HEK293 (cell line): Measurements from ENCODE around the gene SEC61A2.

Experiments
- BCL11A ChIP-seq: fragments of 450-650 bp; formaldehyde crosslinking; IDR thresholded peaks from 2 replicates; pipeline ENCODE4 v1.5.1; 2016; ENCODE audit warnings: low read depth, missing biosample characterization, missing genetic modification characterization
- GLI2 ChIP-seq: fragments of 450-650 bp; formaldehyde crosslinking; IDR thresholded peaks from 2 replicates; pipeline ENCODE4; 2017; ENCODE audit warnings: missing biosample characterization, missing genetic modification characterization, low read depth, borderline replicate concordance
- GLIS2 ChIP-seq: fragments of 450-650 bp; formaldehyde crosslinking; IDR thresholded peaks from 2 replicates; pipeline ENCODE4 v1.5.1; 2016; ENCODE audit warnings: missing biosample characterization, missing genetic modification characterization
- HOXA7 ChIP-seq: sonication (generic); formaldehyde crosslinking; IDR thresholded peaks from 2 replicates; pipeline ENCODE4 v1.8.1; 2022; ENCODE audit warnings: missing genetic modification reagents, borderline replicate concordance
- KLF7 ChIP-seq: fragments of 450-650 bp; formaldehyde crosslinking; IDR thresholded peaks from 2 replicates; pipeline ENCODE4 v1.5.1; 2016; ENCODE audit warnings: missing biosample characterization, missing genetic modification characterization, borderline replicate concordance
- MEIS1 ChIP-seq: sonication (generic); formaldehyde crosslinking; IDR thresholded peaks from 2 replicates; pipeline ENCODE4 v1.8.1; 2022; ENCODE audit warnings: missing genetic modification reagents, mild to moderate bottlenecking, borderline replicate concordance
- PRDM6 ChIP-seq: fragments of 450-650 bp; formaldehyde crosslinking; IDR thresholded peaks from 2 replicates; pipeline ENCODE4 v1.5.1; 2017; ENCODE audit warnings: missing biosample characterization, missing genetic modification characterization
- SALL2 ChIP-seq: fragments of 450-650 bp; formaldehyde crosslinking; IDR thresholded peaks from 2 replicates; pipeline ENCODE4 v1.5.0; 2017; ENCODE audit warnings: missing biosample characterization, mild to moderate bottlenecking, missing genetic modification characterization, borderline replicate concordance
- TCF7L2 ChIP-seq: IDR thresholded peaks from 2 replicates; pipeline ENCODE4 v1.6.1; 2011; ENCODE audit warnings: low read depth, mild to moderate bottlenecking, inconsistent platforms, low read length, moderate library complexity, borderline replicate concordance
- TRIM28 ChIP-seq: IDR thresholded peaks from 2 replicates; pipeline ENCODE4 v1.6.1; 2011; ENCODE audit warnings: low read length, control low read depth, borderline replicate concordance
- YY2 ChIP-seq: fragments of 450-650 bp; formaldehyde crosslinking; IDR thresholded peaks from 2 replicates; pipeline ENCODE4 v1.5.1; 2016; ENCODE audit warnings: missing biosample characterization, missing genetic modification characterization
- ZBTB17 ChIP-seq: fragments of 450-650 bp; formaldehyde crosslinking; IDR thresholded peaks from 2 replicates; pipeline ENCODE4 v1.5.1; 2016; ENCODE audit warnings: missing biosample characterization, missing genetic modification characterization
- ZBTB48 ChIP-seq: fragments of 450-650 bp; formaldehyde crosslinking; IDR thresholded peaks from 2 replicates; pipeline ENCODE4 v1.5.1; 2016; ENCODE audit warnings: missing biosample characterization, missing genetic modification characterization
- ZNF146 ChIP-seq: fragments of 450-650 bp; formaldehyde crosslinking; IDR thresholded peaks from 2 replicates; pipeline ENCODE4 v1.5.1; 2016; ENCODE audit warnings: missing biosample characterization, missing genetic modification characterization
- ZNF16 ChIP-seq: fragments of 450-650 bp; formaldehyde crosslinking; IDR thresholded peaks from 2 replicates; pipeline ENCODE4 v1.5.1; 2016; ENCODE audit warnings: low read depth, missing biosample characterization, missing genetic modification characterization
- ZNF19 ChIP-seq: fragments of 450-650 bp; formaldehyde crosslinking; IDR thresholded peaks from 2 replicates; pipeline ENCODE4; 2016; ENCODE audit warnings: missing biosample characterization, missing genetic modification characterization, low read depth
- ZNF2 ChIP-seq: fragments of 450-650 bp; formaldehyde crosslinking; IDR thresholded peaks from 2 replicates; pipeline ENCODE4 v1.5.1; 2016; ENCODE audit warnings: missing biosample characterization, missing genetic modification characterization
- ZNF211 ChIP-seq: fragments of 450-650 bp; formaldehyde crosslinking; IDR thresholded peaks from 2 replicates; pipeline ENCODE4 v1.5.1; 2016; ENCODE audit warnings: low read depth, missing biosample characterization, missing genetic modification characterization
- ZNF24 ChIP-seq: fragments of 450-650 bp; formaldehyde crosslinking; IDR thresholded peaks from 2 replicates; pipeline ENCODE4 v1.5.1; 2016; ENCODE audit warnings: missing biosample characterization, missing genetic modification characterization
- ZNF248 ChIP-seq: fragments of 450-650 bp; formaldehyde crosslinking; IDR thresholded peaks from 2 replicates; pipeline ENCODE4 v1.5.1; 2017; ENCODE audit warnings: missing biosample characterization, missing genetic modification characterization
- ZNF26 ChIP-seq: fragments of 450-650 bp; formaldehyde crosslinking; IDR thresholded peaks from 2 replicates; pipeline ENCODE4 v1.5.1; 2016; ENCODE audit warnings: missing biosample characterization, missing genetic modification characterization
- ZNF274 ChIP-seq, 2 experiments: fragments of 200-500 bp in 1 of 2; fragments of 450-650 bp in 1 of 2; sonication (Bioruptor generic) in 1 of 2; formaldehyde crosslinking in 1 of 2; IDR thresholded peaks; 2 replicates each; pipeline versions ENCODE4 v1.5.1 to v1.6.1; 2014 to 2016; ENCODE audit warnings: borderline replicate concordance in 1 of 2, inconsistent platforms in 1 of 2, low read length in 1 of 2, missing biosample characterization in 1 of 2, missing genetic modification characterization in 1 of 2
- ZNF311 ChIP-seq: fragments of 450-650 bp; formaldehyde crosslinking; IDR thresholded peaks from 2 replicates; pipeline ENCODE4 v1.5.1; 2017; ENCODE audit warnings: missing biosample characterization, missing genetic modification characterization, borderline replicate concordance
- ZNF335 ChIP-seq: fragments of 450-650 bp; formaldehyde crosslinking; conservative IDR thresholded peaks from 2 replicates; pipeline ENCODE4 v1.5.1; 2016; ENCODE audit warnings: missing biosample characterization, missing genetic modification characterization
- ZNF473 ChIP-seq: fragments of 450-650 bp; formaldehyde crosslinking; IDR thresholded peaks from 2 replicates; pipeline ENCODE4 v1.5.1; 2017; ENCODE audit warnings: missing biosample characterization, missing genetic modification characterization
- ZNF664 ChIP-seq: fragments of 450-650 bp; formaldehyde crosslinking; IDR thresholded peaks from 2 replicates; pipeline ENCODE4 v1.5.1; 2016; ENCODE audit warnings: missing biosample characterization, missing genetic modification characterization
- ZXDB ChIP-seq: fragments of 450-650 bp; formaldehyde crosslinking; IDR thresholded peaks from 2 replicates; pipeline ENCODE4 v1.5.1; 2016; ENCODE audit warnings: missing biosample characterization, missing genetic modification characterization
- TF ChIP-seq, protein P1 (sequence below): fragments of 450-650 bp; formaldehyde crosslinking; IDR thresholded peaks from 2 replicates; pipeline ENCODE4 v1.5.1; 2016; ENCODE audit warnings: missing biosample characterization, missing genetic modification characterization
- TF ChIP-seq, protein P2 (sequence below): fragments of 450-650 bp; formaldehyde crosslinking; IDR thresholded peaks from 2 replicates; pipeline ENCODE4 v1.5.1; 2016; ENCODE audit warnings: missing biosample characterization, missing genetic modification characterization
- TF ChIP-seq, protein P3 (sequence below): sonication (generic); formaldehyde crosslinking; IDR thresholded peaks from 2 replicates; pipeline ENCODE4 v1.8.1; 2022; ENCODE audit warnings: mild to moderate bottlenecking, moderate library complexity, missing genetic modification reagents
- TF ChIP-seq, protein P4 (sequence below): fragments of 450-650 bp; formaldehyde crosslinking; IDR thresholded peaks from 2 replicates; pipeline ENCODE4 v1.5.1; 2016; ENCODE audit warnings: missing biosample characterization, missing genetic modification characterization

Gene SEC61A2

GRCh38 chr10:12195603-12196506 lies 66.4 kb downstream of the SEC61A2 start, which contains the start of the genes CDC123 and NUDT5 (continued):
- TF ChIP-seq PRDM6 (tag by site-specific recombination) (no peak), ZBTB48 (tag by site-specific recombination) (peak; percentile 70), YY2 (peak; percentile 12; the same call in 1 of the 2 replicates), ZNF19 (tag by site-specific recombination) (no peak), ZNF146 (no peak), ZNF2 (peak; percentile 82), ZNF24 (tag by site-specific recombination) (peak; percentile 65), SALL2 (tag by site-specific recombination) (no peak), MEIS1 (no peak), ZNF274 (IDR thresholded peaks at IDR 0.05; ENCODE audit: low read length) (no peak), ZNF274 (tag by site-specific recombination; IDR thresholded peaks at IDR 0.05; ENCODE audit: borderline replicate concordance) (no peak), HOXA7 (CRISPR knock-in tag) (no peak), GLI2 (tag by site-specific recombination) (no peak), TCF7L2 (no peak), ZNF211 (tag by site-specific recombination) (no peak), BCL11A (no peak), KLF7 (peak; percentile 36; the same call in 1 of the 2 replicates), ZNF26 (tag by site-specific recombination) (no peak), ZNF311 (tag by site-specific recombination) (no peak), ZNF248 (tag by site-specific recombination) (no peak), ZNF335 (tag by site-specific recombination) (peak; percentile 82), GLIS2 (tag by site-specific recombination) (peak; percentile 10; the same call in 1 of the 2 replicates), ZXDB (peak; percentile 98), ZNF473 (tag by site-specific recombination) (no peak), ZNF664 (tag by site-specific recombination) (no peak), TRIM28 (peak; percentile 63; the same call in 1 of the 2 replicates), ZNF16 (tag by site-specific recombination) (no peak), ZBTB17 (tag by site-specific recombination) (peak; percentile 79)
- TF ChIP-seq, protein P1, sequence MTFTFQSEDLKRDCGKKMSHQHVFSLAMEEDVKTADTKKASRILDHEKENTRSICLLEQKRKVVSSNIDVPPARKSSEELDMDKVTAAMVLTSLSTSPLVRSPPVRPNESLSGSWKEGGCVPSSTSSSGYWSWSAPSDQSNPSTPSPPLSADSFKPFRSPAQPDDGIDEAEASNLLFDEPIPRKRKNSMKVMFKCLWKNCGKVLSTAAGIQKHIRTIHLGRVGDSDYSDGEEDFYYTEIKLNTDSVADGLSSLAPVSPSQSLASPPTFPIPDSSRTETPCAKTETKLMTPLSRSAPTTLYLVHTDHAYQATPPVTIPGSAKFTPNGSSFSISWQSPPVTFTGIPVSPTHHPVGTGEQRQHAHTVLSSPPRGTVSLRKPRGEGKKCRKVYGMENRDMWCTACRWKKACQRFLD: no peak
- TF ChIP-seq, protein P2, sequence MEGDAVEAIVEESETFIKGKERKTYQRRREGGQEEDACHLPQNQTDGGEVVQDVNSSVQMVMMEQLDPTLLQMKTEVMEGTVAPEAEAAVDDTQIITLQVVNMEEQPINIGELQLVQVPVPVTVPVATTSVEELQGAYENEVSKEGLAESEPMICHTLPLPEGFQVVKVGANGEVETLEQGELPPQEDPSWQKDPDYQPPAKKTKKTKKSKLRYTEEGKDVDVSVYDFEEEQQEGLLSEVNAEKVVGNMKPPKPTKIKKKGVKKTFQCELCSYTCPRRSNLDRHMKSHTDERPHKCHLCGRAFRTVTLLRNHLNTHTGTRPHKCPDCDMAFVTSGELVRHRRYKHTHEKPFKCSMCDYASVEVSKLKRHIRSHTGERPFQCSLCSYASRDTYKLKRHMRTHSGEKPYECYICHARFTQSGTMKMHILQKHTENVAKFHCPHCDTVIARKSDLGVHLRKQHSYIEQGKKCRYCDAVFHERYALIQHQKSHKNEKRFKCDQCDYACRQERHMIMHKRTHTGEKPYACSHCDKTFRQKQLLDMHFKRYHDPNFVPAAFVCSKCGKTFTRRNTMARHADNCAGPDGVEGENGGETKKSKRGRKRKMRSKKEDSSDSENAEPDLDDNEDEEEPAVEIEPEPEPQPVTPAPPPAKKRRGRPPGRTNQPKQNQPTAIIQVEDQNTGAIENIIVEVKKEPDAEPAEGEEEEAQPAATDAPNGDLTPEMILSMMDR: peak; percentile 15; the same call in 1 of the 2 replicates
- TF ChIP-seq, protein P3, sequence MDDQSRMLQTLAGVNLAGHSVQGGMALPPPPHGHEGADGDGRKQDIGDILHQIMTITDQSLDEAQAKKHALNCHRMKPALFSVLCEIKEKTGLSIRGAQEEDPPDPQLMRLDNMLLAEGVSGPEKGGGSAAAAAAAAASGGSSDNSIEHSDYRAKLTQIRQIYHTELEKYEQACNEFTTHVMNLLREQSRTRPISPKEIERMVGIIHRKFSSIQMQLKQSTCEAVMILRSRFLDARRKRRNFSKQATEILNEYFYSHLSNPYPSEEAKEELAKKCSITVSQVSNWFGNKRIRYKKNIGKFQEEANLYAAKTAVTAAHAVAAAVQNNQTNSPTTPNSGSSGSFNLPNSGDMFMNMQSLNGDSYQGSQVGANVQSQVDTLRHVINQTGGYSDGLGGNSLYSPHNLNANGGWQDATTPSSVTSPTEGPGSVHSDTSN: no peak
- TF ChIP-seq, protein P4, sequence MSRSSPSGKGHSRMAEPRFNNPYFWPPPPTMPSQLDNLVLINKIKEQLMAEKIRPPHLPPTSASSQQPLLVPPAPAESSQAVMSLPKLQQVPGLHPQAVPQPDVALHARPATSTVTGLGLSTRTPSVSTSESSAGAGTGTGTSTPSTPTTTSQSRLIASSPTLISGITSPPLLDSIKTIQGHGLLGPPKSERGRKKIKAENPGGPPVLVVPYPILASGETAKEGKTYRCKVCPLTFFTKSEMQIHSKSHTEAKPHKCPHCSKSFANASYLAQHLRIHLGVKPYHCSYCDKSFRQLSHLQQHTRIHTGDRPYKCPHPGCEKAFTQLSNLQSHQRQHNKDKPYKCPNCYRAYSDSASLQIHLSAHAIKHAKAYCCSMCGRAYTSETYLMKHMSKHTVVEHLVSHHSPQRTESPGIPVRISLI (tag by site-specific recombination): no peak; the same call in 1 of the 2 replicates
